Measurements from ENCODE around the gene VAV3.

The VAV3 gene

GRCh38 chr1:107965110-107965991 is at the start of gene VAV3:
TSS of gene VAV3 (minus strand) at chr1:107965180. CDS start at chr1:107964869, 311 bp downstream.
- ChIA-PET POLR2A (no interaction called here), CTCF (no interaction called here)
- TF ChIP-seq CTCF (IDR thresholded peaks at IDR 0.05; ENCODE audit: insufficient read depth, low read length, missing control alignments): no peak
- peak within 1 kb of the TSS; percentile 48 for H3K4me3 ChIP-seq (ENCODE audit: low read depth, low read length)
- DNase-seq (ENCODE audit: low read depth, low spot score): no peak

- TF ChIP-seq CTCF (IDR thresholded peaks at IDR 0.05; ENCODE audit: insufficient read depth, low read length, missing control alignments): no peak
- ChIA-PET POLR2A (no interaction called here), CTCF (no interaction called here)
- H3K4me3 ChIP-seq (ENCODE audit: low read depth, low read length): no peak overlapping the region
- no peak for DNase-seq (ENCODE audit: low read depth, low spot score)
These were observed 47.6 kb upstream of the VAV3 start for GRCh38 chr1:108012553-108012952.

- ChIA-PET CTCF (no interaction called here), POLR2A (interaction anchor here (0.6 kb wide), 1 partner anchor 1981 kb away, joined by 4 read pairs; no protein-coding TSS in a partner anchor)
- no peak for DNase-seq (ENCODE audit: low read depth, low spot score)
- no peak overlapping the region for H3K4me3 ChIP-seq (ENCODE audit: low read depth, low read length)
- no peak for TF ChIP-seq CTCF (IDR thresholded peaks at IDR 0.05; ENCODE audit: insufficient read depth, low read length, missing control alignments)
These were observed 46.3 kb upstream of the VAV3 start for GRCh38 chr1:108011295-108011694.

- no peak overlapping the region for H3K4me3 ChIP-seq (ENCODE audit: low read depth, low read length)
- ChIA-PET CTCF (no interaction called here), POLR2A (interaction anchor here (0.6 kb wide), 2 partner anchors 13 to 1980 kb away, joined by 3 to 4 read pairs; no protein-coding TSS in a partner anchor)
- DNase-seq (ENCODE audit: low read depth, low spot score): no peak
- no peak for TF ChIP-seq CTCF (IDR thresholded peaks at IDR 0.05; ENCODE audit: insufficient read depth, low read length, missing control alignments)
These were observed 45.6 kb upstream of the VAV3 start for GRCh38 chr1:108010581-108010980.

- DNase-seq (ENCODE audit: low read depth, low spot score): no peak
- ChIA-PET CTCF (no interaction called here), POLR2A (interaction anchor here (0.6 kb wide), 1 partner anchor 12 kb away, joined by 3 read pairs; no protein-coding TSS in a partner anchor)
- H3K4me3 ChIP-seq (ENCODE audit: low read depth, low read length): no peak overlapping the region
- no peak for TF ChIP-seq CTCF (IDR thresholded peaks at IDR 0.05; ENCODE audit: insufficient read depth, low read length, missing control alignments)
These were observed 44.7 kb upstream of the VAV3 start for GRCh38 chr1:108009603-108010195.

- no peak overlapping the region for H3K4me3 ChIP-seq (ENCODE audit: low read depth, low read length)
- no peak for TF ChIP-seq CTCF (IDR thresholded peaks at IDR 0.05; ENCODE audit: insufficient read depth, low read length, missing control alignments)
- ChIA-PET POLR2A (no interaction called here), CTCF (no interaction called here)
- no peak for DNase-seq (ENCODE audit: low read depth, low spot score)
These were observed 42.6 kb upstream of the VAV3 start for GRCh38 chr1:108007531-108007930.

Measured in AG04449 (cell line).